KOPT-K1 (cell line): ENCODE results near the gene RNF114.

ENCODE experiments used
- H3K27ac ChIP-seq: fragments of 200-600 bp; sonication (generic); 2 replicates; pipeline ENCODE4 v1.5.1; 2016; ENCODE audit warnings: antibody characterized with exemption, mild to moderate bottlenecking, low read depth, low read length; ENCODE audit not compliant: poor library complexity, severe bottlenecking
- H3K36me3 ChIP-seq: fragments of 200-600 bp; sonication (generic); 2 replicates; pipeline ENCODE4 v1.5.1; 2017; ENCODE audit warnings: antibody characterized with exemption, mild to moderate bottlenecking, low read length, moderate library complexity; ENCODE audit not compliant: insufficient read depth
- H3K9me3 ChIP-seq: fragments of 200-600 bp; sonication (generic); 2 replicates; pipeline ENCODE4 v1.5.1; 2017; ENCODE audit warnings: antibody characterized with exemption, low read length, mild to moderate bottlenecking; ENCODE audit not compliant: insufficient read depth, poor library complexity, severe bottlenecking

The RNF114 gene, protein sequence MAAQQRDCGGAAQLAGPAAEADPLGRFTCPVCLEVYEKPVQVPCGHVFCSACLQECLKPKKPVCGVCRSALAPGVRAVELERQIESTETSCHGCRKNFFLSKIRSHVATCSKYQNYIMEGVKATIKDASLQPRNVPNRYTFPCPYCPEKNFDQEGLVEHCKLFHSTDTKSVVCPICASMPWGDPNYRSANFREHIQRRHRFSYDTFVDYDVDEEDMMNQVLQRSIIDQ

DNA sequence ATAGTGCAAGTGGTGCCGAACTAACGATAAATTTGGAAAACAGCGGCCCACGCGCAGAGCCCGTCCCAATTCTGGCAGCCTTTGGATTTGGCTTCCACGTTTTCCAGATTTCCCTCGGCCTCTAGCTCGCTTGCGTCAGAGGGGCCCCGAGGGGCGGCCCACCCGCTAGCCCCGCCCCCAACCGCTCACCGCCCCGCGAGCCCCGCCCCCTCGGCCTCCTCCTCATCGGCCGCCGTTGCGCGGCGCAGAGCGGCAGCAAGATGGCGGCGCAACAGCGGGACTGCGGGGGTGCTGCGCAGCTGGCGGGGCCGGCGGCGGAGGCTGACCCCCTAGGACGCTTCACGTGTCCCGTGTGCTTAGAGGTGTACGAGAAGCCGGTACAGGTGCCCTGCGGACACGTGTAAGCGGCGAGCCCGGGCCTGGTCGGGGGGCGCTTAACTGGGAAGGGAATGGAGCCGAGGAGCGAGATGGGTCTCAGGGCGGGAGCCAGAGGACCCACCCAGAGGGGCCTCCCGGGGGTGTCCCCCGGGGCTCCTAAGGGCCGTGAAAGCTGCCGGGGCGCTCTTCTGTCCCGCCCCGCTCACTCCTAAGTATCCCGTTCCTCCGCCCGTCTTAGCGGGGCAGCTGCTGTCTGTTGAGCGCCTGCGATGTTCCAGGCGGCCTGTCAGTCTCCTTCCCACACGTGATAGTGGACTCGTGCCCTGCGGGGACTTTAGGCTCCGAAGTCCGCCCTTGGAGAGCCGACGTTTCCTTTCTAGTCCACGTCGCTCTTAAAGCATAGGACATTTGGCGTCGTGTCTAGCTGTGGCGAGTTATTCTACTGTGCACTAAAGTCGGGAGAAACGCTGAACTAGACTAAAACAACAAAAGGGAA lies at the start of gene RNF114:
Gene RNF114, plus strand, starts transcription at position 245 of the 874 bp plus-strand sequence. Its CDS starts 16 bp downstream, at position 261.
- Histone ChIP-seq H3K27ac (peak within 1 kb of the TSS; percentile 90), H3K9me3 (no peaks in the 10 kb centered on the region), H3K36me3 (peaks cover 27% of the 10 kb centered on the region)

DNA sequence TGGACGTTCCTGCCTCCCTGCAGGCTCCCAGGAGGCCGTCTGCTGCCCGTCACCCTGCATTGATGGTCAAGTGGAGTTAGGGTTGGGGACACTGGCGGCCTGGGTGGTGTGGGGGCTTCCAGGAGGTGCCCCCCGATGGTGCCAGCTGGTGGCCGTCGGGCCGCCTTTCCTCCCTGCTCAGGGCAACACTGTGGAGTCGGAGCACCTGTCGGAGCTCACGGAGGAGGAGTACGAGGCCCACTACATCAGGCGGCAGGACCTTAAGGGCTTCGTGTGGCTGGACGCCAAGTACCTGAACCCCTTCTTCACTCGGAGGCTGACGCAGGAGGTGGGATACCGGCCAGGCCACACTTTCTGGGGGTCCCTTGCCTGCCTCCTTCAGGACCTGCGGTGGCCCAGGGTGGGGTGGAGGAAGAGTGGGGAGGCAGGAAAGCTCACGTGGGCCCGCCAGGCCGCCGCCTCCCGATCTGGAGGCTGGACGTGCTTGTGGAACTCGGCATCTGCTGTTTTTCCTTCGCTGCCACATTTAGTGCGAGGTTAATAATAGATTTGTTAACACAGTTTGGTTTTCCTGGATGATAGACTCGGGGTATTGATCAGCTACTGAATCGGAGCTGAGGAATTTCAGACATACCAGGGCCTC lies 49.5 kb upstream of the RNF114 start:
- no peaks in the 10 kb centered on the region for H3K9me3 ChIP-seq
- H3K36me3 ChIP-seq = peaks cover 61% of the 10 kb centered on the region
- no peak overlapping the region for H3K27ac ChIP-seq

DNA sequence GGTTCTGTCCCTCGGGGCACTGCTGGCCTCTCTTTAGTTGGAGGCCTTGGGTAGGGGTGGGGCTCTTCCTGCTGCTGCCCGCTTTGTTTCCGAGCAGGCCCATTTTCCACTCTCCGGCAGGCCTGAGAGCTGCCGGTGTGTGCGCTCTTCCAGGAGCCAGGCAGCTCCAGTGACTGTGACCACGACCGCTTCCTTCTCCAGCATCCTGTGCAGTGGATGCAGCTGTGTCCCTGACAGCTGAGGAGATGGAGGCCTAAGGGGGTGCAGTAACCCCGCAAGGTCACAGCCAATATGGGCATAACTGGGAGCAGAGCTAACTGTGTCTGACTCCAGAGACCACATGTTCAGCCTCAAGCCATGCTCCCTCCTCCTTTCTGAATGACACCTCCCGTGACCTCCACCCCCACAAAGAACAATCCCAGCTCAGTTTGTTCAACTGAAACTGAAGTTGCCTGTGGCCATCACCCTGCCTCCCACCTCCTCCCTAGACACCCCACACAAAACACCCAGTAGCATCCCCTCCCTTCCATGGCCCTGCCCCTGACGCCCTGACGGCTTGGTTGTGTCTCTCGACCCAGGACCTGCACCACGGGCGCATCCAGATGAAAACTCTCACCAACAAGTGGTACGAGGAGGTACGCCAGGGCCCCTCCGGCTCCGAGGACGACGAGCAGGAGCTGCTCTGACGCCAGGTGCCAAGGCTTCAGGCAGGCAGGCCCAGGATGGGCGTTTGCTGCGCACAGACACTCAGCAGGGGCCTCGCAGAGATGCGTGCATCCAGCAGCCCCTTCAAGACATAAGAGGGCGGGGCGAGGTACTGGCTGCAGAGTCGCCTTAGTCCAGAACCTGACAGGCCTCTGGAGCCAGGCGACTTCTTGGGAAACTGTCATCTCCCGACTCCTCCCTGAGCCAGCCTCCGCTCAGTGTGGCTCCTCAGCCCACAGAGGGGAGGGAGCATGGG lies 48.7 kb upstream of the RNF114 start:
- H3K36me3 ChIP-seq = peaks cover 61% of the 10 kb centered on the region
- no peak overlapping the region for H3K27ac ChIP-seq
- H3K9me3 ChIP-seq = no peaks in the 10 kb centered on the region

GRCh38 chr20:49888212-49889000 lies 47.8 kb upstream of the RNF114 start:
- Histone ChIP-seq H3K9me3 (no peaks in the 10 kb centered on the region), H3K36me3 (peaks cover 56% of the 10 kb centered on the region), H3K27ac (no peak overlapping the region)

- peaks cover 47% of the 10 kb centered on the region; the same call in 1 of the 2 replicates for H3K36me3 ChIP-seq
- H3K9me3 ChIP-seq = no peaks in the 10 kb centered on the region
- no peak overlapping the region for H3K27ac ChIP-seq
These were observed 46.9 kb upstream of the RNF114 start for GRCh38 chr20:49889001-49889934.

DNA sequence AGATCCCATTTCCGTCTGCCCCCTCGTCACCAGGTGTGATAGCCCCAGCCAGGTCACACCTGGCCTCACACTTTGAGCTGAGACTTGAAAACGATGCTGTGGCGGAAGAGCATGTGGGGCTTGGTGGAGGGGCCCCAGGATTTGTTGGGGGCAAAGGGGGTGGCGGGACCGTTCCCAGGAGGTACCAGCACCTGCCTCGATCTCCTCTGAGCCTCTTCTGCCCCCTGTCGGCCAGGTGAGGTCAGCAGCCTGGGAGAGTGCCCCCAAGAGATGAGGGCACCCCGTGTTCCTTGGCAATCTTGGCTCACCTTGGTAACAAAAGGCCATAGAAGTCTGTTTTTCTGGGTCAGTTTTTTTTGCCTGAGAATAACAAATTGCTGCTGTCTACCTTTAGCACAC lies 46.3 kb upstream of the RNF114 start:
- H3K36me3 ChIP-seq = peaks cover 40% of the 10 kb centered on the region; the same call in 1 of the 2 replicates
- no peak overlapping the region for H3K27ac ChIP-seq

DNA sequence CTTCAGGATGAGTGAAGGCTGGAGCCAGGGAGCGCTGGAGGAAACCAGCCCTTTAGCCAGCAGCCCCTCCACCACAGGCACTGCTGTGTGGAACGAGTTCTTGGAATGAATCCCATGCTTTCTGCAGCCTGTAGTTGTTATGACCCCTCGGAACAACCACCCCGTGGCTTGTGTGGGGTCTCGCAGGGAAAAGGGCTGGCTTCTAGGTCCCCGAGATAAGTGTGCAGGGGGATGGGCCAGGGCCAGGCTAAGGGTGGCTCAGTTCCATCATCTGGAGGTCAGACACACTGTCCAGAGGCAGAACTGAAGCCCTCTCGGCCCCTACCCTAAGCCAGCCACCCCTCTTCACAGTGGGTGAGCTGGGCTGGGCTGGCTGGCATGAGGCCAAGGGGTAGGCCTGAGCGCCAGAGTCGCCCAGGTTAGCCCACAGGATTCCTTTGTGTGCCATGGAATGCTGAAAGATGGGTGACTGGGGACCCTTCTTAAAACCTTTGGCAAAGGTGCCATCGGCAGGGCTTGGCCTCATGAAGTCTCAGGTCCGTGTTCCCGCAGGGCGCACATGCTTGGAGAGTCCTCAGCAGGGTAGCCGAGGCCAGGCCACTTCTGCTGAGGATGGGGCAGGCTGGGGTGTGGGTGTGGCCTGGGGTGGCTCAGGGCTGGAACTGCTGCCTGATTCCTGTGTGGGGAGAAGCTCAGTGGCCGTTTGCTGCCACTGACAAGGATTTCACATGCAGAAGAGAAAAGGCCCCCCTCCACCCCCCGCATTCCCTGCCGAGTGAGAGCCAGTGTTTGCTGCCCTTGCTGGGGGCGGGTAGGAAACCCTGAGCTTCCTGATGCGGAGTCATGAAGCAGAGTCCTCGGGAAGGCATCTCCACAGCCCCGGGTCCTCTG lies 45.5 kb upstream of the RNF114 start:
- Histone ChIP-seq H3K36me3 (peaks cover 34% of the 10 kb centered on the region; the same call in 1 of the 2 replicates), H3K27ac (no peak overlapping the region), H3K9me3 (no peaks in the 10 kb centered on the region)

More for the DNA sequence above, 46.3 kb upstream of the RNF114 start:
- H3K9me3 ChIP-seq = no peaks in the 10 kb centered on the region

DNA sequence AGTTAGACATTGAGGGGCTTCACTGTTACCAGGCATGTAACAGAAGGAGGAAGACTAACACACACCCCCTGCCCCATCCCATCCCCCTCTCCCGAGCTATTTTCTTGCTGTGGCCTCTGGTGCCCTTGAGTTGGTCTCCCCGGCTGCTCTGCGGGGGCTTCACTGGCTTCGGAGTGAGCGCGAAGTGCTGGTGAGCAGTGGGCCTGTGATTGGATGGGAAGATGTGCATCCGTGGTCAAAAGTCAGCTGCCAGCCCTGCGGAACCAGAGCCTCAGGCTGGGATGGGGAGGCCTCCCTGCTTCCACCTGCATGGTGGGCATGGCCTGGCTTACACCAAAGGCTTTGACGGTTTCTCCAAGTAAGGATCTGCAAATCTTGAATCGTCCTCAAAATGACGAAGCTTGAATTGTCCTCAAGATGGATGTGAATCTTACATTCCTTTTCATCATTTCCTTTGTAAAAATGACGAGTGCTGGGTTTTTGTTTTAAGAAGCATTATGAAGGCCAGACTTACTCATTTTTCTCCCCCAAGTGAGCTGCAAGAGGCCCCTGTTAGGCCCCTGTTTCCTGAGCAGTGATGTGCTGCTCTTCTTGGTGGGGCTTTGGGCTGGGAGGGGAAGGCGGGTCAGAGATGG lies 44.6 kb upstream of the RNF114 start:
- Histone ChIP-seq H3K27ac (no peak overlapping the region), H3K36me3 (peaks cover 25% of the 10 kb centered on the region; the same call in 1 of the 2 replicates)

GRCh38 chr20:49892260-49892659 lies 43.9 kb upstream of the RNF114 start:
- H3K36me3 ChIP-seq = peaks cover 18% of the 10 kb centered on the region; the same call in 1 of the 2 replicates
- H3K9me3 ChIP-seq = no peaks in the 10 kb centered on the region
- no peak overlapping the region for H3K27ac ChIP-seq

More for the DNA sequence above, 44.6 kb upstream of the RNF114 start:
- H3K9me3 ChIP-seq = no peaks in the 10 kb centered on the region

- Histone ChIP-seq H3K27ac (no peak overlapping the region), H3K9me3 (no peaks in the 10 kb centered on the region), H3K36me3 (peaks cover 13% of the 10 kb centered on the region; the same call in 1 of the 2 replicates)
These were observed 43.4 kb upstream of the RNF114 start for GRCh38 chr20:49892817-49893216.

DNA sequence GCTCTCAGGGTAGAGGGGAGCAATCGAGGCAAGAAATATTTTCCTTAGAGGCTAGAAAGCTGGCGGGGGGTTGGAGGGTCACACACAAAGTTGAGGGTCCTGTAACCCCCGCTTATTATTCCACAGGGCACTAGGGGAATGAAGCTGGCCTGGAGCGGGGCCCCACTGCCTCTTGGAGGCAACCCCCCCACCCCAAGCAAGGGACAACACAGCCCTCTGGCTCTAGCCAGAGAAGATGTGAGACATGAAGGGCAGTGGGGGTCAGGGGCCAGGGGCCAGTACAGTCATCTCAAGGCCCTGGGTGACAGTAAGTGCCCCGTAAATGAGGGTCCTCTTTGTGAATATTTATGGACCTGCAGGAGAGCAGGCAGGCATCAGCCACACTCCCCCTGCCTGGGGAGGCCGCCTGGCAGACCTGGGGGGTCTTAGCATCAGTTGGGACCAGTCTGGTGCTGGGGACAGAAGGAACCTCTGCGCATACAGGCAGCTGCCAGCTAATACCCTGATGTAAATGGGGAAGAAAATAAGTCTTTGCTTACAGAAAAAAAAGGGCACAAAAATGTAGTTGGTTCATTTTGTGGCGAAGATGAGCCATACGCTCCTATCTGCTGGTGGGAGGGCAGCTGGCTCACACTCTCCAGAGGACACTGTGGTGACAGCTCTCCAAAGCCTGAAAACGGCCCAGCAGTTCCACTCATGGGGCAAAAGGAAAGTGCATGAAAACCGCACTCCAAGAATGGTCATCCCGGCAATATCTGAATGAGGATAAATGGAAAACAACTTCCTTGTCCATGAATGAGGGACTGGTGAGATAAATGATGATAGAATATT lies 42.7 kb upstream of the RNF114 start:
- Histone ChIP-seq H3K9me3 (no peaks in the 10 kb centered on the region), H3K27ac (no peak overlapping the region)

More for the DNA sequence above, 42.7 kb upstream of the RNF114 start:
- H3K36me3 ChIP-seq = peaks cover 7% of the 10 kb centered on the region; the same call in 1 of the 2 replicates
